Liver (tissue), 9 donors: Measurements from ENCODE around the gene SFXN5. TPM values are rescaled to one million over a fixed set of nuclear protein-coding genes. Genes with fewer than 3 reads are reported as not detected.

Experiments
- DNase-seq: peaks from one replicate; pipeline ENCODE4 v3.0.0-alpha.2; 2017; ENCODE audit warnings: low spot score
- H3K27ac ChIP-seq, 2 donors: one replicate each; pipeline ENCODE4 v1.7.0; 2013; ENCODE audit warnings: inconsistent platforms in 2 of 2, low read length in 2 of 2, control low read depth in 1 of 2, low read depth in 1 of 2, mild to moderate bottlenecking in 1 of 2
- H3K27me3 ChIP-seq, 4 donors: one replicate each; pipeline versions ENCODE4 v1.6.1 to v1.7.0; 2013; ENCODE audit warnings: low read length in 3 of 4, inconsistent platforms in 1 of 4, mild to moderate bottlenecking in 1 of 4, moderate library complexity in 1 of 4; ENCODE audit not compliant: control insufficient read depth in 4 of 4, insufficient read depth in 4 of 4
- H3K36me3 ChIP-seq, 4 donors: one replicate each; pipeline versions ENCODE4 v1.6.1 to v1.7.0; 2013; ENCODE audit warnings: low read length in 3 of 4, mild to moderate bottlenecking in 3 of 4, low read depth in 1 of 4, moderate library complexity in 1 of 4; ENCODE audit not compliant: control insufficient read depth in 4 of 4, insufficient read depth in 3 of 4
- H3K4me1 ChIP-seq, 4 donors: one replicate each; pipeline versions ENCODE4 v1.6.1 to v1.7.0; 2013; ENCODE audit warnings: low read length in 3 of 4, mild to moderate bottlenecking in 3 of 4, moderate library complexity in 1 of 4; ENCODE audit not compliant: control insufficient read depth in 4 of 4, insufficient read depth in 4 of 4
- H3K4me3 ChIP-seq, 3 donors: one replicate each; pipeline versions ENCODE4 v1.6.1 to v1.7.0; 2013; ENCODE audit warnings: low read length in 3 of 3, control low read depth in 1 of 3, low read depth in 1 of 3, mild to moderate bottlenecking in 1 of 3
- H3K9ac ChIP-seq, 2 donors: one replicate each; pipeline ENCODE4 v1.7.0; 2013; ENCODE audit warnings: low read length in 2 of 2, mild to moderate bottlenecking in 2 of 2, moderate library complexity in 2 of 2, control low read depth in 1 of 2, low read depth in 1 of 2
- H3K9me3 ChIP-seq, 4 donors: one replicate each; pipeline versions ENCODE4 v1.6.1 to v1.7.0; 2013; ENCODE audit warnings: low read length in 3 of 4; ENCODE audit not compliant: control insufficient read depth in 4 of 4
- FOXA1 ChIP-seq: IDR thresholded peaks from 2 replicates; pipeline ENCODE4 v1.6.1; 2016; ENCODE audit warnings: antibody characterized with exemption
- FOXA2 ChIP-seq: IDR thresholded peaks from 2 replicates; pipeline ENCODE4 v1.6.1; 2016; ENCODE audit warnings: antibody characterized with exemption
- GABPA ChIP-seq, 2 donors: IDR thresholded peaks in 1 of 2; conservative IDR thresholded peaks in 1 of 2; 2 replicates each; pipeline ENCODE4 v1.6.1; 2016; ENCODE audit warnings: antibody characterized with exemption in 2 of 2, mild to moderate bottlenecking in 1 of 2, moderate library complexity in 1 of 2
- HNF4G ChIP-seq: IDR thresholded peaks from 2 replicates; pipeline ENCODE4 v1.6.1; 2016; ENCODE audit warnings: antibody characterized with exemption
- JUND ChIP-seq, 2 donors: IDR thresholded peaks; 2 replicates each; pipeline ENCODE4 v1.6.1; 2016; ENCODE audit warnings: antibody characterized with exemption in 2 of 2
- NR2F2 ChIP-seq: IDR thresholded peaks from 2 replicates; pipeline ENCODE4 v1.6.1; 2016; ENCODE audit warnings: antibody characterized with exemption
- RAD21 ChIP-seq, 2 donors: IDR thresholded peaks; 2 replicates each; pipeline ENCODE4 v1.6.1; 2016; ENCODE audit warnings: antibody characterized with exemption in 2 of 2, mild to moderate bottlenecking in 2 of 2
- RXRA ChIP-seq, 2 donors: IDR thresholded peaks; 2 replicates each; pipeline ENCODE4 v1.6.1; 2017 to 2018; ENCODE audit warnings: antibody characterized with exemption in 2 of 2, mild to moderate bottlenecking in 1 of 2
- SP1 ChIP-seq: IDR thresholded peaks from 2 replicates; pipeline ENCODE4 v1.6.1; 2018; ENCODE audit warnings: antibody characterized with exemption, mild to moderate bottlenecking
- TAF1 ChIP-seq: conservative IDR thresholded peaks from 2 replicates; pipeline ENCODE4 v1.6.1; 2016; ENCODE audit warnings: antibody characterized with exemption, mild to moderate bottlenecking
- WGBS: extraction: QIAGEN DNeasy Blood & Tissue Kit; methylation state at CpG from one replicate; pipeline ENCODE4 v1.1.7; 2013; 5-methylcytosine and 5-hydroxymethylcytosine counted together
- polyA plus RNA-seq, 2 donors: library from polyadenylated mRNA; stranded (reverse) in 1 of 2; unstranded in 1 of 2; fragments of 200-250 nt in 1 of 2; fragments of >200 nt in 1 of 2; fragmentation: Nextera tagmentation in 1 of 2; extraction: Ambion mirVana in 1 of 2; gene quantifications; one replicate each; pipeline versions ENCODE4 v1.2.1 to v1.2.3, GENCODE V29; 2013 to 2015
- total RNA-seq, 2 donors: library from RNA; depleted of rRNA; stranded (reverse); fragments of >200 nt; gene quantifications; one replicate each; pipeline ENCODE4 v1.2.3, GENCODE V29; 2014
- TF ChIP-seq, protein P1 (sequence below): IDR thresholded peaks from 2 replicates; pipeline ENCODE4 v1.6.1; 2016; ENCODE audit warnings: antibody characterized with exemption
- TF ChIP-seq, protein P2 (sequence below): IDR thresholded peaks from 2 replicates; pipeline ENCODE4 v1.6.1; 2016; ENCODE audit warnings: antibody characterized with exemption
- TF ChIP-seq, protein P3 (sequence below): IDR thresholded peaks from 2 replicates; pipeline ENCODE4 v1.6.1; 2016; ENCODE audit warnings: antibody characterized with exemption
- TF ChIP-seq, protein P4 (sequence below): fragments of 150-350 bp; IDR thresholded peaks from 2 replicates; pipeline ENCODE4 v1.5.1; 2017; ENCODE audit warnings: improper control_type of control experiment, low read depth, low read length; ENCODE audit not compliant: missing input control
- TF ChIP-seq, protein P5 (sequence below): IDR thresholded peaks from 2 replicates; pipeline ENCODE4 v1.6.1; 2016; ENCODE audit warnings: antibody characterized with exemption, mild to moderate bottlenecking
- donor health status: healthy.
- donor health status: healthy.
- donor health status: healthy.
- donor health status: healthy.
- donor health status: healthy.

Gene SFXN5
- total and polyA plus RNA-seq, 4 donors, result 23.3 to 58.2 (median 29.5) TPM

DNA sequence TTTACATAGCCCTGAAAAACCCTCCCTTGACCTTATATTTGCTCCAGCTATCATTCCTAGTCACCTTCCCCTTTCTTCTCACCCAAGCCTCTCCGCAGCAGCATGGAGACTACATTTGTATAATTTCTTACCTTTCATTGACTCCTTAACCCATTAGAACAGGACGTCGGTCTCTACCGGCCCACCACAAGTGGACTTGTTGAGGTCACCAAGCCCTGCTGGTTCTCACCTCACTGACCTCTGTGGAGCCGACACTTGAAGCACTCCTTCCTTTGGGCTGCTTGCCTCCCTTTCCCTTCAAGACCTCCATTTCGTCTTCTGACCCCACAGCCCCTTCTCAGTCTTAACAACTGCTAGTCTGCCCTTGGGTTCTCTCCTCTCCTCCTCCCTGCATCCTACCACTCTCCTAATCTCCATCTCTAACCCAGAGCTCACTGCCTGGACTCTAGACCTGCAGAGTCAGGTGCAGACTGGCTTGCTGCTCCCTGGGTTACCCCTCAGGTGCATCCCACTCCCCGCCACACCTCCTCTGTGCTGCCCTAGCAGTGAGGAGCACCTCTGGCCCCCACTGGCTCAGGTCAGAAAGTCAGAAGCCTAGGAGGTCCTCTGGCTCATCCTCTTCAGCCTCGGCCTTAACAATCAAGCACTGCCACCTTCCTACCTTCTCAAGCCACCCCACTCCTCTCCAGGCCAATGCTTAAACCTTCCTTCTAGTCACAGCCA, 5.3 kb upstream of the SFXN5 start:
- H3K27ac ChIP-seq, result no peak overlapping the region
- peaks cover 1 to 11% (median 7%) of the 10 kb centered on the region in 4 donors for H3K4me1 ChIP-seq
- no peaks in the 10 kb centered on the region for H3K9me3 ChIP-seq
- 95% methylated on average over 8 of the region's 8 CpGs for WGBS
- H3K27me3 ChIP-seq, result no peaks in the 10 kb centered on the region
- H3K9ac ChIP-seq, result no peak overlapping the region
- no peak for DNase-seq
- H3K36me3 ChIP-seq, result peaks cover 0 to 1% (median 0%) of the 10 kb centered on the region in 4 donors
- TF ChIP-seq, protein P1, sequence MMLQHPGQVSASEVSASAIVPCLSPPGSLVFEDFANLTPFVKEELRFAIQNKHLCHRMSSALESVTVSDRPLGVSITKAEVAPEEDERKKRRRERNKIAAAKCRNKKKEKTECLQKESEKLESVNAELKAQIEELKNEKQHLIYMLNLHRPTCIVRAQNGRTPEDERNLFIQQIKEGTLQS, result no peak
- TF ChIP-seq JUND (IDR thresholded peaks at IDR 0.05) (no peak), FOXA2 (no peak), TAF1 (no peak), HNF4G (no peak), RAD21 (IDR thresholded peaks at IDR 0.05) (no peak), SP1 (no peak), RXRA (IDR thresholded peaks at IDR 0.05) (no peak)
- TF ChIP-seq, protein P2, sequence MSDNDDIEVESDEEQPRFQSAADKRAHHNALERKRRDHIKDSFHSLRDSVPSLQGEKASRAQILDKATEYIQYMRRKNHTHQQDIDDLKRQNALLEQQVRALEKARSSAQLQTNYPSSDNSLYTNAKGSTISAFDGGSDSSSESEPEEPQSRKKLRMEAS, result no peak
- TF ChIP-seq, protein P3, sequence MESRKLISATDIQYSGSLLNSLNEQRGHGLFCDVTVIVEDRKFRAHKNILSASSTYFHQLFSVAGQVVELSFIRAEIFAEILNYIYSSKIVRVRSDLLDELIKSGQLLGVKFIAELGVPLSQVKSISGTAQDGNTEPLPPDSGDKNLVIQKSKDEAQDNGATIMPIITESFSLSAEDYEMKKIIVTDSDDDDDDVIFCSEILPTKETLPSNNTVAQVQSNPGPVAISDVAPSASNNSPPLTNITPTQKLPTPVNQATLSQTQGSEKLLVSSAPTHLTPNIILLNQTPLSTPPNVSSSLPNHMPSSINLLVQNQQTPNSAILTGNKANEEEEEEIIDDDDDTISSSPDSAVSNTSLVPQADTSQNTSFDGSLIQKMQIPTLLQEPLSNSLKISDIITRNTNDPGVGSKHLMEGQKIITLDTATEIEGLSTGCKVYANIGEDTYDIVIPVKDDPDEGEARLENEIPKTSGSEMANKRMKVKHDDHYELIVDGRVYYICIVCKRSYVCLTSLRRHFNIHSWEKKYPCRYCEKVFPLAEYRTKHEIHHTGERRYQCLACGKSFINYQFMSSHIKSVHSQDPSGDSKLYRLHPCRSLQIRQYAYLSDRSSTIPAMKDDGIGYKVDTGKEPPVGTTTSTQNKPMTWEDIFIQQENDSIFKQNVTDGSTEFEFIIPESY, result no peak
- TF ChIP-seq, protein P4, sequence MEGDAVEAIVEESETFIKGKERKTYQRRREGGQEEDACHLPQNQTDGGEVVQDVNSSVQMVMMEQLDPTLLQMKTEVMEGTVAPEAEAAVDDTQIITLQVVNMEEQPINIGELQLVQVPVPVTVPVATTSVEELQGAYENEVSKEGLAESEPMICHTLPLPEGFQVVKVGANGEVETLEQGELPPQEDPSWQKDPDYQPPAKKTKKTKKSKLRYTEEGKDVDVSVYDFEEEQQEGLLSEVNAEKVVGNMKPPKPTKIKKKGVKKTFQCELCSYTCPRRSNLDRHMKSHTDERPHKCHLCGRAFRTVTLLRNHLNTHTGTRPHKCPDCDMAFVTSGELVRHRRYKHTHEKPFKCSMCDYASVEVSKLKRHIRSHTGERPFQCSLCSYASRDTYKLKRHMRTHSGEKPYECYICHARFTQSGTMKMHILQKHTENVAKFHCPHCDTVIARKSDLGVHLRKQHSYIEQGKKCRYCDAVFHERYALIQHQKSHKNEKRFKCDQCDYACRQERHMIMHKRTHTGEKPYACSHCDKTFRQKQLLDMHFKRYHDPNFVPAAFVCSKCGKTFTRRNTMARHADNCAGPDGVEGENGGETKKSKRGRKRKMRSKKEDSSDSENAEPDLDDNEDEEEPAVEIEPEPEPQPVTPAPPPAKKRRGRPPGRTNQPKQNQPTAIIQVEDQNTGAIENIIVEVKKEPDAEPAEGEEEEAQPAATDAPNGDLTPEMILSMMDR, result no peak
- H3K4me3 ChIP-seq, result no peak overlapping the region

DNA sequence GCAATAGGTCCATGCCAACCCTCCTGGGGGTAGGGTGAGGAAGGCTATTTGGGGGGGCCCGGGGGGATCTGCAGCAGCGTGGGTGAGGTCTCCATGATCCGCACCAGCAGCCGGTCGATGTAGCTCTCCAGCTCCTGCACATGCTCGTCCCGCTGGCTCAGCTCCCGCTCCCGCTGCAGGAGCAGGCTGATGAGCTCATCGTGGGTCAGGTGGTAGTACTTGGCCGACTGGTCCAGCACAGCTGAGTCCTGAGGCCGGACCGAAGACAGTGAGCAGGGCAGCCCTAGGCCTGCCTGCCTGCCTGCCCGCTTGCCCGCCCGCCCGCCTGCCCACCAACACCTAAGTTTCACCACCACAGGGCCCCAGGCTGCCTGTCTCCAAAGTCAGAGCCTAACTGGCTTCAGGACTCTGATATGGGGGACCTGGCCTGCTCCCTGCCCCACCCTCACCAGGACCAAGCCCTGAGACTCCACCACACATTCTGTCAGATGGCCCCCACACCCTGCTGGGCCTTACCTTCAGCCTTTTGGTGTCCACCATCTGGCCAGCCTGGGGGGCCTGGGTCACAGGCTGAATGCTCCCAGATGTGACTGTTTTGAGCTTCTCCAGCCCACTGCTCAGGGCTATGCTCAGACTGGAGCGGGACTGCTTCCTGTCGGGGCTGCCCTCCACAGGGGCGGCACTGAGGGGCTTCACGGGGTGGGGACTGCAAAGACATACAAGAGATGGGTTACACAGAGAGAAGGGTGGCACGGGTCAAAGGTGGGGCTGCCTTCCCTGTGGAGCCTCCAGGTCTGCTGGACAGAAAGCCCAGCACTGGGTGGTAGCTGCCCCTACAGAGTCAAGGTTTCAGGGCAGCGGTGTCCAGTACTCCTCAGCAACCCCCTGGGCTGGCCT, 4.2 kb upstream of the SFXN5 start:
- Histone ChIP-seq H3K4me1 (peaks cover 1 to 13% (median 8%) of the 10 kb centered on the region in 4 donors), H3K9me3 (no peaks in the 10 kb centered on the region), H3K27ac (no peak overlapping the region), H3K36me3 (peaks cover 0 to 1% (median 0%) of the 10 kb centered on the region in 4 donors), H3K4me3 (no peak overlapping the region), H3K9ac (no peak overlapping the region), H3K27me3 (no peaks in the 10 kb centered on the region)
- TF ChIP-seq, protein P2, result no peak
- TF ChIP-seq, protein P5, sequence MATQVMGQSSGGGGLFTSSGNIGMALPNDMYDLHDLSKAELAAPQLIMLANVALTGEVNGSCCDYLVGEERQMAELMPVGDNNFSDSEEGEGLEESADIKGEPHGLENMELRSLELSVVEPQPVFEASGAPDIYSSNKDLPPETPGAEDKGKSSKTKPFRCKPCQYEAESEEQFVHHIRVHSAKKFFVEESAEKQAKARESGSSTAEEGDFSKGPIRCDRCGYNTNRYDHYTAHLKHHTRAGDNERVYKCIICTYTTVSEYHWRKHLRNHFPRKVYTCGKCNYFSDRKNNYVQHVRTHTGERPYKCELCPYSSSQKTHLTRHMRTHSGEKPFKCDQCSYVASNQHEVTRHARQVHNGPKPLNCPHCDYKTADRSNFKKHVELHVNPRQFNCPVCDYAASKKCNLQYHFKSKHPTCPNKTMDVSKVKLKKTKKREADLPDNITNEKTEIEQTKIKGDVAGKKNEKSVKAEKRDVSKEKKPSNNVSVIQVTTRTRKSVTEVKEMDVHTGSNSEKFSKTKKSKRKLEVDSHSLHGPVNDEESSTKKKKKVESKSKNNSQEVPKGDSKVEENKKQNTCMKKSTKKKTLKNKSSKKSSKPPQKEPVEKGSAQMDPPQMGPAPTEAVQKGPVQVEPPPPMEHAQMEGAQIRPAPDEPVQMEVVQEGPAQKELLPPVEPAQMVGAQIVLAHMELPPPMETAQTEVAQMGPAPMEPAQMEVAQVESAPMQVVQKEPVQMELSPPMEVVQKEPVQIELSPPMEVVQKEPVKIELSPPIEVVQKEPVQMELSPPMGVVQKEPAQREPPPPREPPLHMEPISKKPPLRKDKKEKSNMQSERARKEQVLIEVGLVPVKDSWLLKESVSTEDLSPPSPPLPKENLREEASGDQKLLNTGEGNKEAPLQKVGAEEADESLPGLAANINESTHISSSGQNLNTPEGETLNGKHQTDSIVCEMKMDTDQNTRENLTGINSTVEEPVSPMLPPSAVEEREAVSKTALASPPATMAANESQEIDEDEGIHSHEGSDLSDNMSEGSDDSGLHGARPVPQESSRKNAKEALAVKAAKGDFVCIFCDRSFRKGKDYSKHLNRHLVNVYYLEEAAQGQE, result no peak
- TF ChIP-seq NR2F2 (no peak), FOXA1 (no peak), GABPA (IDR thresholded peaks at IDR 0.05 in 1 of 2, conservative IDR thresholded peaks at IDR 0.05 in 1 of 2) (no peak), SP1 (no peak), RXRA (IDR thresholded peaks at IDR 0.05) (no peak), TAF1 (no peak), HNF4G (no peak), RAD21 (IDR thresholded peaks at IDR 0.05) (no peak)
- TF ChIP-seq, protein P1, result no peak
- TF ChIP-seq, protein P4, result no peak
- 93% methylated on average over 23 of the region's 23 CpGs for WGBS
- no peak for DNase-seq
